Measurements from ENCODE around the gene SLC22A8. TPM values are rescaled to one million over a fixed set of nuclear protein-coding genes. Genes with fewer than 3 reads are reported as not detected.

SLC22A8 gene
- total RNA-seq, 1 experiment from 2014 or later: not detected

- DNase-seq: no peak
- intact Hi-C loops (cut with micrococcal nuclease; ENCODE audit: unreplicated experiment): no loop called here
- no peaks in the 10 kb centered on the region for H3K9me3 ChIP-seq (ENCODE audit: insufficient read depth, low read depth)
- ChIA-PET POLR2A (ENCODE audit: unreplicated experiment) (no interaction called here), CTCF (no interaction called here)
- H3K4me3 ChIP-seq: no peak overlapping the region
- H3F3A ChIP-seq (ENCODE audit: insufficient read depth, low read depth): no peaks in the 10 kb centered on the region
- no peaks in the 10 kb centered on the region for H3K9me2 ChIP-seq (ENCODE audit: insufficient read depth)
- H3K27me3 ChIP-seq (ENCODE audit: insufficient read depth, low read depth): peaks cover 92% of the 10 kb centered on the region
- no peaks in the 10 kb centered on the region for H4K20me1 ChIP-seq (ENCODE audit: insufficient read depth)
- H2AFZ ChIP-seq: no peak overlapping the region
- H3K4me1 ChIP-seq (replicated peaks; ENCODE audit: insufficient read depth): no peaks in the 10 kb centered on the region
- BruUV-seq (replicated peaks): no TSS peak
- H3K79me2 ChIP-seq (ENCODE audit: low read depth): no peaks in the 10 kb centered on the region
- H3K36me3 ChIP-seq (ENCODE audit: low read depth): no peaks in the 10 kb centered on the region
- no peak for TF ChIP-seq EZH2 (IDR thresholded peaks at IDR 0.05; ENCODE audit: low read depth)
- no peak for TF ChIP-seq CTCF (conservative IDR thresholded peaks at IDR 0.05)
- no peak overlapping the region for H3K4me2 ChIP-seq
- H3K27ac ChIP-seq: no peak overlapping the region
These were observed 33.9 kb downstream of the SLC22A8 start for GRCh38 chr11:62981743-62982142.

- H4K20me1 ChIP-seq (ENCODE audit: insufficient read depth): no peaks in the 10 kb centered on the region
- H3F3A ChIP-seq (ENCODE audit: insufficient read depth, low read depth): no peaks in the 10 kb centered on the region
- H3K4me3 ChIP-seq: no peak overlapping the region
- no peak overlapping the region for H3K27ac ChIP-seq
- no peaks in the 10 kb centered on the region for H3K79me2 ChIP-seq (ENCODE audit: low read depth)
- DNase-seq: no peak
- H3K9me2 ChIP-seq (ENCODE audit: insufficient read depth): no peaks in the 10 kb centered on the region
- H3K4me1 ChIP-seq (replicated peaks; ENCODE audit: insufficient read depth): no peaks in the 10 kb centered on the region
- H3K9me3 ChIP-seq (ENCODE audit: insufficient read depth, low read depth): no peaks in the 10 kb centered on the region
- POLR2A ChIA-PET (ENCODE audit: unreplicated experiment): no interaction called here
- H3K27me3 ChIP-seq (ENCODE audit: insufficient read depth, low read depth): peaks cover 92% of the 10 kb centered on the region
- no TSS peak for BruUV-seq (replicated peaks)
- CTCF ChIA-PET: no interaction called here
- H3K36me3 ChIP-seq (ENCODE audit: low read depth): no peaks in the 10 kb centered on the region
- intact Hi-C loops (cut with micrococcal nuclease; ENCODE audit: unreplicated experiment): no loop called here
- H2AFZ ChIP-seq: no peak overlapping the region
- TF ChIP-seq CTCF (conservative IDR thresholded peaks at IDR 0.05) (no peak), EZH2 (IDR thresholded peaks at IDR 0.05; ENCODE audit: low read depth) (no peak)
- no peak overlapping the region for H3K4me2 ChIP-seq
These were observed 35.4 kb downstream of the SLC22A8 start for GRCh38 chr11:62980133-62980760.

GRCh38 chr11:62976109-62976508, 39.5 kb downstream of the SLC22A8 start:
- Histone ChIP-seq H4K20me1 (ENCODE audit: insufficient read depth) (no peaks in the 10 kb centered on the region), H3K36me3 (ENCODE audit: low read depth) (no peaks in the 10 kb centered on the region), H2AFZ (no peak overlapping the region), H3K9me2 (ENCODE audit: insufficient read depth) (no peaks in the 10 kb centered on the region), H3K79me2 (ENCODE audit: low read depth) (no peaks in the 10 kb centered on the region), H3K27me3 (ENCODE audit: insufficient read depth, low read depth) (peaks cover 90% of the 10 kb centered on the region), H3K9me3 (ENCODE audit: insufficient read depth, low read depth) (no peaks in the 10 kb centered on the region), H3K27ac (no peak overlapping the region), H3K4me3 (no peak overlapping the region), H3K4me1 (replicated peaks; ENCODE audit: insufficient read depth) (no peaks in the 10 kb centered on the region), H3K4me2 (no peak overlapping the region), H3F3A (ENCODE audit: insufficient read depth, low read depth) (no peaks in the 10 kb centered on the region)
- no TSS peak for BruUV-seq (replicated peaks)
- DNase-seq: no peak
- TF ChIP-seq EZH2 (IDR thresholded peaks at IDR 0.05; ENCODE audit: low read depth): no peak
- POLR2A ChIA-PET (ENCODE audit: unreplicated experiment): no interaction called here
- CTCF ChIA-PET: interaction anchor here (0.7 kb wide), 1 partner anchor 72 kb away, joined by 3 read pairs; no protein-coding TSS in a partner anchor
- intact Hi-C loops (cut with micrococcal nuclease; ENCODE audit: unreplicated experiment): no loop called here

Data from PC-9 (cell line).